K562 (cell line): ENCODE results near the gene TSKS. TPM values are rescaled to one million over a fixed set of nuclear protein-coding genes. Genes with fewer than 3 reads are reported as not detected.

ENCODE experiments used
- ATAC-seq: fragments of 200-7000 bp; cut with Tn5 transposase; 3 replicates; pipeline ENCODE4 v1.9.1; 2020; ENCODE audit warnings: moderate library complexity
- BruUV-seq: library from RNA; stranded (reverse); fragments of 400-500 nt; replicated peaks from 2 replicates; lab custom pipeline; 2021; lab: Mats Ljungman, UMichigan
- CTCF ChIA-PET: fragments of 300-600 bp; formaldehyde crosslinking; extraction: SDS; loops from one replicate; lab custom pipeline; 2021; ENCODE audit warnings: low intra/inter-chr PET ratio; lab: Yijun Ruan, JAX
- POLR2A ChIA-PET: fragments of 300-600, 350-650 bp; sonication (Branson Sonifier 250); formaldehyde crosslinking; extraction: SDS; loops from one replicate; lab custom pipeline; 2021; ENCODE audit warnings: antibody characterized with exemption, inconsistent platforms; lab: Yijun Ruan, JAX
- DNase-seq, 4 experiments: peaks; one replicate each; pipeline versions ENCODE4 v3.0.0 to v3.0.0-alpha.2; 2011 to 2018; ENCODE audit warnings: low spot score in 3 of 4, mixed read lengths in 3 of 4; ENCODE audit errors: extremely low read depth in 1 of 4
- FAIRE-seq: peaks from 2 replicates; lab custom pipeline; 2011; peaks lifted over from hg19 to GRCh38; lab: Jason Lieb, UNC
- H2AFZ ChIP-seq: 2 replicates; pipeline ENCODE4 v1.6.0; 2011; ENCODE audit warnings: low read depth, low read length, control low read depth, inconsistent platforms
- H3K27ac ChIP-seq: fragments of 200-600 bp; 3 replicates; pipeline ENCODE4 v1.8.0; 2011; ENCODE audit warnings: low read depth, mild to moderate bottlenecking, control low read depth, inconsistent platforms, low read length, moderate library complexity, mixed read lengths; ENCODE audit errors: extremely low read depth
- H3K27me3 ChIP-seq, 2 experiments: fragments of 300-600 bp in 1 of 2; 2 replicates in 1 of 2; 3 replicates in 1 of 2; pipeline versions ENCODE4 v1.6.0 to v1.8.0; 2011; ENCODE audit warnings: inconsistent platforms in 2 of 2, low read length in 2 of 2, mild to moderate bottlenecking in 1 of 2, mixed read lengths in 1 of 2, moderate library complexity in 1 of 2; ENCODE audit not compliant: control insufficient read depth in 2 of 2, insufficient read depth in 2 of 2
- H3K36me3 ChIP-seq: fragments of 300-600 bp; 3 replicates; pipeline ENCODE4 v1.8.0; 2011; ENCODE audit warnings: mild to moderate bottlenecking, low read length, inconsistent platforms; ENCODE audit not compliant: control insufficient read depth, insufficient read depth
- H3K4me1 ChIP-seq, 2 experiments: fragments of 200-600 bp in 1 of 2; replicated peaks in 1 of 2; 2 replicates in 1 of 2; 3 replicates in 1 of 2; pipeline versions ENCODE4 v1.5.1 to v1.8.0; 2011; ENCODE audit warnings: inconsistent platforms in 2 of 2, low read length in 2 of 2, mild to moderate bottlenecking in 1 of 2, mixed read lengths in 1 of 2, moderate library complexity in 1 of 2; ENCODE audit not compliant: control insufficient read depth in 2 of 2, insufficient read depth in 2 of 2
- H3K4me2 ChIP-seq: 2 replicates; pipeline ENCODE4 v1.6.1; 2011; ENCODE audit warnings: low read length, control low read depth, inconsistent platforms, mixed read lengths; ENCODE audit not compliant: insufficient read depth
- H3K4me3 ChIP-seq: fragments of 200-600 bp; sonication (generic), shearing (Covaris generic); 2 replicates; pipeline ENCODE4 v1.5.1; 2016; ENCODE audit warnings: control low read depth, inconsistent platforms
- H3K79me2 ChIP-seq: fragments of 200-600 bp; 3 replicates; pipeline ENCODE4 v1.8.0; 2011; ENCODE audit warnings: low read length, inconsistent platforms; ENCODE audit not compliant: control insufficient read depth, insufficient read depth
- H3K9ac ChIP-seq, 2 experiments: 2 replicates each; pipeline versions ENCODE4 v1.6.0 to v1.6.1; 2011; ENCODE audit warnings: low read depth in 2 of 2, low read length in 2 of 2, control low read depth in 1 of 2, inconsistent platforms in 1 of 2, mild to moderate bottlenecking in 1 of 2, mixed read lengths in 1 of 2; ENCODE audit not compliant: insufficient read depth in 1 of 2
- H3K9me1 ChIP-seq: one replicate; pipeline ENCODE4 v1.6.0; 2011; ENCODE audit warnings: inconsistent platforms, mild to moderate bottlenecking, low read length, moderate library complexity; ENCODE audit not compliant: control insufficient read depth, insufficient read depth
- H3K9me3 ChIP-seq: replicated peaks from 2 replicates; pipeline ENCODE4 v1.5.1; 2011; ENCODE audit warnings: low read depth, low read length, inconsistent platforms; ENCODE audit not compliant: control insufficient read depth, insufficient read depth
- H4K20me1 ChIP-seq: replicated peaks from 2 replicates; pipeline ENCODE4 v1.6.1; 2011; ENCODE audit warnings: low read length, inconsistent platforms, mixed read lengths; ENCODE audit not compliant: control insufficient read depth, insufficient read depth
- ATF7 ChIP-seq: fragments of 450-650 bp; IDR thresholded peaks from 2 replicates; pipeline ENCODE4 v1.7.1; 2014; ENCODE audit warnings: mild to moderate bottlenecking, moderate library complexity
- DDX20 ChIP-seq: fragments of 450-650 bp; IDR thresholded peaks from 2 replicates; pipeline ENCODE4 v1.6.1; 2016; ENCODE audit warnings: missing genetic modification characterization, low read depth, mild to moderate bottlenecking, missing compliant biosample characterization, moderate library complexity
- EGR1 ChIP-seq: fragments of 450-650 bp; conservative IDR thresholded peaks from 2 replicates; pipeline ENCODE4 v1.6.1; 2017; ENCODE audit warnings: mild to moderate bottlenecking
- FOXO4 ChIP-seq: fragments of 450-650 bp; formaldehyde crosslinking; IDR thresholded peaks from 2 replicates; pipeline ENCODE4 v1.4.0; 2020; ENCODE audit warnings: mild to moderate bottlenecking, moderate library complexity
- MGA ChIP-seq: fragments of 450-650 bp; IDR thresholded peaks from 2 replicates; pipeline ENCODE4 v1.6.1; 2016; ENCODE audit warnings: mild to moderate bottlenecking, moderate library complexity
- MTF1 ChIP-seq: fragments of 250-450 bp; sonication (Bioruptor Pico); IDR thresholded peaks from 2 replicates; pipeline ENCODE4 v1.9.0; 2021; ENCODE audit warnings: moderate library complexity, mild to moderate bottlenecking, inconsistent platforms, borderline replicate concordance
- TARDBP ChIP-seq: fragments of 450-650 bp; IDR thresholded peaks from 2 replicates; pipeline ENCODE4 v1.6.1; 2016
- TEAD1 ChIP-seq, 2 experiments: fragments of 450-650 bp in 1 of 2; sonication (generic) in 1 of 2; formaldehyde crosslinking; IDR thresholded peaks; 2 replicates each; pipeline versions ENCODE4 v1.4.0 to v1.8.0; 2020 to 2022; ENCODE audit warnings: mild to moderate bottlenecking in 2 of 2, missing genetic modification reagents in 1 of 2
- ZFP36 ChIP-seq: fragments of 150-350 bp; IDR thresholded peaks from 2 replicates; pipeline ENCODE4 v1.6.1; 2018; ENCODE audit warnings: low read length, low read depth; ENCODE audit not compliant: partially characterized antibody
- ZNF3 ChIP-seq: fragments of 250-450 bp; sonication (Bioruptor Pico); IDR thresholded peaks from 2 replicates; pipeline ENCODE4 v1.5.0; 2021; ENCODE audit warnings: mild to moderate bottlenecking, moderate library complexity
- WGBS: fragments of 100-300 bp; shearing (Covaris generic); methylation state at CpG from one replicate; pipeline ENCODE4 v1.1.6; 2016; ENCODE audit warnings: low coverage, mixed read lengths; ENCODE audit not compliant: insufficient coverage; ENCODE audit errors: missing lambda C conversion rate; 5-methylcytosine and 5-hydroxymethylcytosine counted together
- in situ Hi-C: fragments of 300-500 bp; cut with MboI; formaldehyde crosslinking; loops from 4 replicates; pipeline ENCODE4 v1.15.0; 2018; ENCODE audit warnings: inconsistent platforms, mixed read lengths
- intact Hi-C: fragments of 100-400 bp; cut with micrococcal nuclease; formaldehyde crosslinking; loops from 2 replicates; pipeline ENCODE4 v1.14.2; 2022
- polyA plus RNA-seq, 8 experiments: library from polyadenylated mRNA; depleted of rRNA in 4 of 8; stranded (reverse) in 5 of 8; unstranded in 3 of 8; fragments of >200 nt; fragmentation: Nextera tagmentation in 2 of 8; fragmentation: Illumina TruSeq in 1 of 8; extraction: Ambion mirVana in 2 of 8; extraction: Trizol in 1 of 8; gene quantifications; 2 replicates each; pipeline versions ENCODE4 v1.2.1 to v1.2.3, GENCODE V29; 2011 to 2014; ENCODE audit warnings: inconsistent platforms in 1 of 8, missing spikeins in 1 of 8
- total RNA-seq, 7 experiments: library from RNA; depleted of rRNA in 6 of 7; stranded (reverse); fragments of >200 nt in 6 of 7; fragmentation: Illumina TruSeq in 2 of 7; extraction: Trizol in 2 of 7; gene quantifications; 2 replicates each; pipeline versions ENCODE4 v1.2.1 to v1.2.3, GENCODE V29; 2011 to 2021; ENCODE audit warnings: low replicate concordance in 1 of 7

TSKS gene
- total and polyA plus RNA-seq, 9 of the 15 experiments (the other 6 are each of a cell fraction or from before 2014, with no cell fraction given), result 0.14 to 4.5 (median 0.80) TPM

GRCh38 chr19:49791776-49792445 lies 28.8 kb upstream of the TSKS start:
- no peak for DNase-seq
- no peaks in the 10 kb centered on the region for H3K9me1 ChIP-seq
- peaks cover 0 to 32% of the 10 kb centered on the region in 2 experiments; a peak in 3 of 5 replicates for H3K4me1 ChIP-seq
- H2AFZ ChIP-seq, result no peak overlapping the region
- no peaks in the 10 kb centered on the region for H3K27me3 ChIP-seq
- no peaks in the 10 kb centered on the region for H3K9me3 ChIP-seq
- peaks cover 88% of the 10 kb centered on the region for H3K36me3 ChIP-seq
- peak overlapping the region in 1 of 2 experiments; percentile 28; a peak in 1 of 4 replicates for H3K9ac ChIP-seq
- H3K4me2 ChIP-seq, result no peak overlapping the region
- in situ Hi-C loops (no loop called here), intact Hi-C loops (no loop called here)
- no peak overlapping the region for H3K4me3 ChIP-seq
- WGBS, result 91% methylated on average over 10 of the region's 26 CpGs
- no peaks in the 10 kb centered on the region; the same call in 1 of the 2 replicates for H4K20me1 ChIP-seq
- no peak for FAIRE-seq
- H3K79me2 ChIP-seq, result peaks cover 11% of the 10 kb centered on the region
- POLR2A ChIA-PET, result no interaction called here
- H3K27ac ChIP-seq, result no peak overlapping the region
- no peak for ATAC-seq
- CTCF ChIA-PET, result no interaction called here
- no TSS peak for BruUV-seq
- no peak for TF ChIP-seq MTF1
- no peak for TF ChIP-seq MGA
- TF ChIP-seq ATF7, result no peak
- TF ChIP-seq ZFP36, result no peak
- TF ChIP-seq DDX20 (tag), result no peak
- no peak for TF ChIP-seq FOXO4
- no peak for TF ChIP-seq TEAD1 (CRISPR knock-in tag; IDR thresholded peaks at IDR 0.05)
- TF ChIP-seq ZNF3 (CRISPR knock-in tag), result no peak
- no peak for TF ChIP-seq TARDBP
- TF ChIP-seq EGR1, result 0 out of 2 replicates have a peak, but pooled peaks have one; percentile 7
